ENCODE data around the gene MIR17HG. TPM values are rescaled to one million over a fixed set of nuclear protein-coding genes. Genes with fewer than 3 reads are reported as not detected.

MIR17HG gene
- 10 to 100 TPM; 11.7 to 12.9 TPM for total RNA-seq

DNA sequence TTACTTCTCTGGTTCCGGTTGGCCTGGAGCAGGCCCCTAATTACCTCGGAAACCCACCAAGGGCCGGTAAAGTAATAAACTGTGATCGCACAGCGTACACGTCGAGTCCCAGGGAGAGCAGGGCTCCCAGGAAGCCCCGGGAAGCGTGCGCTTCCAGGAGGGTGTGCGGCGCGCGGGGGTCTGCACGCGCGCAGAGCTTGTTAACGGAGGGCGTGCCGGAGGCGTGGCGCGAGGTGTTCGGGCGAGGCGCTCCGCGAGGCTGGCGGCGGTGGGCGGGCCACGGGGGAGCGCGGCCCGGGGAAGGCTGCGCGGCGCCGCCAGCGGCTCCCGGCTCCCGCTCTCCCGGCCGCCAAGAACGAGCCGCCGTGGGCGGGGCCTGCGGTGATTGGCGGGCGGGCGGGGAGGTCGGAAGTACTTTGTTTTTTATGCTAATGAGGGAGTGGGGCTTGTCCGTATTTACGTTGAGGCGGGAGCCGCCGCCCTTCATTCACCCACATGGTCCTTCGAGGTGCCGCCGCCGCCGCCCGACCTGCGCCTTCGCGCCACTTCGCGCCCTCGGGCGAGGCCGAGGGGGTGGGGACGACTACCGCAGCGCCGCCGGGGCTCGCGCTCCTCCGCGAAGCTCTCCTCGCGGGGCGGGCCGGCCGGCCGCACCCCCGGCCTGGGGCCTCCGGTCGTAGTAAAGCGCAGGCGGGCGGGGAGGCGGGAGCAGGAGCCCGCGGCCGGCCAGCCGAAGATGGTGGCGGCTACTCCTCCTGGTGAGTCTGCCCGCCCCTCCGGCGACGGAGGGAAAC, at the start of gene MIR17HG:
TSS of gene MIR17HG (plus strand) at position 486 of the 794 bp plus-strand sequence.
- Mint-ChIP-seq H3K9me3 (no peaks in the 10 kb centered on the region), H3K27me3 (ENCODE audit: low read depth) (no peaks in the 10 kb centered on the region), H3K27ac (peak within 1 kb of the TSS; percentile 99), H3K4me1 (ENCODE audit: low read depth) (peaks cover 42% of the 10 kb centered on the region), H3K36me3 (ENCODE audit: low read depth) (peaks cover 35% of the 10 kb centered on the region), H3K4me3 (peak within 1 kb of the TSS; percentile 92)
- CTCF ChIA-PET: interaction anchor here (0.9 to 1.7 kb wide), 4 partner anchors 11 to 36 kb away, joined by 3 to 8 read pairs (median 4); no protein-coding TSS in a partner anchor
- DNase-seq: peak; percentile 91
- intact Hi-C loops (cut with micrococcal nuclease): loop anchor here (1.0 kb wide), 1 partner anchor 51 kb away; the partner anchor contains the start of gene GPC5

DNA sequence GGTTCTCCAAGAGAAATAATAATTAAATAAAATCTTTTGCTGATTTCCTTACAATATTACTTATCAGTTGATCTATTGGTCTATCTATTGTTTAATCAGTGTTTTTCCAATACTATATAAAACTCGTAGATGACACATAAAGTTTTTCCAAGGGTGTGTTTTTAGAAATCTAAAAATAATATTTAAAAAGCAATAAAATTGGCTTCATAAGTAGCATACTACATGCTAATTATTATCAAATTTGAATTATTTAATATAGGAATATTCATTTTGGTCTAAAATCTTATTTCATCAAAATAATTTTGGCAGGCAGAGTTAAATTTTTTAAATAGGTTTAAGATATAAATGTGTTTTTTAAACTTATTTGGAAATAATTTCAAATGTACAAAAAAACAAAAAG, 49.4 kb upstream of the MIR17HG start:
- H3K9me3 Mint-ChIP-seq: no peaks in the 10 kb centered on the region
- intact Hi-C loops (cut with micrococcal nuclease): no loop called here
- no peak overlapping the region for H3K4me3 Mint-ChIP-seq
- no peaks in the 10 kb centered on the region for H3K4me1 Mint-ChIP-seq (ENCODE audit: low read depth)
- peaks cover 7% of the 10 kb centered on the region for H3K27me3 Mint-ChIP-seq (ENCODE audit: low read depth)
- H3K27ac Mint-ChIP-seq: no peak overlapping the region
- DNase-seq: no peak
- no peaks in the 10 kb centered on the region for H3K36me3 Mint-ChIP-seq (ENCODE audit: low read depth)
- CTCF ChIA-PET: interaction anchor here (1.2 kb wide), 1 partner anchor 108 kb away, joined by 3 read pairs; no protein-coding TSS in a partner anchor

DNA sequence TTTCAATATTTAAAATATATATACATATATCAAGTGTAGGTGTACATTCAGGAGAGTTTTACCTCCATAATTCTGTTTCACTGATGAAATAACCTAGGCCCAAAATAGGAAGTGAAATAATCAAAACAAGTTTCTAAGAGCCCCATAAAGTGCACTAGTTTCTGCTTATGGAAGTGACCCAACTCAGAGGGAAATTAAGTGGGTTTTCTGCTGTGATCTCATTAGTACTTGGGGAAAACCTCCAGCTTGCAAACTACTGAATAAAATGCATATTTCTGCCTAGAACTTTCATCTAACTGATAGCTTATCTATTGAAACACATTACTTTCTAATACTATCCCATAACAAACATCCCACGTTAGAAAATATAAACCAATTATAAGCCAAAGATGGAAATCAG, 45.4 kb upstream of the MIR17HG start:
- Mint-ChIP-seq H3K27ac (no peak overlapping the region), H3K4me3 (no peak overlapping the region), H3K9me3 (no peaks in the 10 kb centered on the region), H3K27me3 (ENCODE audit: low read depth) (peaks cover 7% of the 10 kb centered on the region), H3K4me1 (ENCODE audit: low read depth) (no peaks in the 10 kb centered on the region), H3K36me3 (ENCODE audit: low read depth) (no peaks in the 10 kb centered on the region)
- intact Hi-C loops (cut with micrococcal nuclease): no loop called here
- DNase-seq: no peak
- CTCF ChIA-PET: no interaction called here

DNA sequence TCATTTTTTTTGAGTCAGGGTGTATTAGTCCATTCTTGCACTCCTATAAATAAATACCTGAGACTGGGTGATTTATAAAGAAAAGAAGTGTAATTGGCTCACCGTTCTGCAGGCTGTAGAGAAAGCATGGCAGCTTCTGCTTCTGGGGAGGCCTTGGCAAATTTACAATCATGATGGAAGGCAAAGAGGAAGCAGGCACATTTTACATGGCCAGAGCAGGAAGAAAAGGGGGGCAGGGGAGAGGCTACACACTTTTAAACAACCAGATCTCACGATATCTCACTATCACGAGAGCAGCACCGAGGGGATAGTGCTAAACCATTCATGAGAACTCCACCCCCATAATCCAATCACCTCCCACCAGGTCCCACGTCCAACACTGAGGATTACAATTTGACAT, 44.5 kb upstream of the MIR17HG start:
- CTCF ChIA-PET: no interaction called here

DNA sequence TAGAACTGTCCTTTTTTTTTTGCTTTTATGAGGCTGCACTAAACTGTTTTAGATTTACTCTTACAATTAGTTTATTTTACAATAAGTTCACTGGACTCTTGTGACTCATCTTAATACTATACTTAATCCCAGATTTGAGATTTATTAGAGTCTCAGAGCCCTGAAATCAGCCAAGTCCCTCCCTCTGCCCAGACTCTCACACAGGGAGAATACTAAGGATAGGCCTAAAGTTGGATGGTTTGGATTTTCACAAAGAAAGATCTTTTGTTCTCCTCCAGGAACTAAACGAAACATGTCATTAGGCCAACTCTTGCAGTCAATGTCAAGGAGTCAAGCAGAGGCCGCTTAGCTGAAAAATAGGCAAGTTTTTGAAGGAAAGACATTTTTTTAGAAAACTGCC, 42.7 kb upstream of the MIR17HG start:
- CTCF ChIA-PET: no interaction called here
- Mint-ChIP-seq H3K9me3 (no peaks in the 10 kb centered on the region), H3K4me1 (ENCODE audit: low read depth) (peaks cover 4% of the 10 kb centered on the region), H3K36me3 (ENCODE audit: low read depth) (no peaks in the 10 kb centered on the region), H3K4me3 (no peak overlapping the region), H3K27ac (no peak overlapping the region), H3K27me3 (ENCODE audit: low read depth) (peaks cover 2% of the 10 kb centered on the region)
- DNase-seq: no peak
- intact Hi-C loops (cut with micrococcal nuclease): no loop called here

More for the DNA sequence above, 44.5 kb upstream of the MIR17HG start:
- Mint-ChIP-seq H3K4me1 (ENCODE audit: low read depth) (peaks cover 3% of the 10 kb centered on the region), H3K9me3 (no peaks in the 10 kb centered on the region), H3K4me3 (no peak overlapping the region), H3K27me3 (ENCODE audit: low read depth) (peaks cover 7% of the 10 kb centered on the region), H3K27ac (no peak overlapping the region), H3K36me3 (ENCODE audit: low read depth) (no peaks in the 10 kb centered on the region)
- no peak for DNase-seq
- intact Hi-C loops (cut with micrococcal nuclease): no loop called here

DNA sequence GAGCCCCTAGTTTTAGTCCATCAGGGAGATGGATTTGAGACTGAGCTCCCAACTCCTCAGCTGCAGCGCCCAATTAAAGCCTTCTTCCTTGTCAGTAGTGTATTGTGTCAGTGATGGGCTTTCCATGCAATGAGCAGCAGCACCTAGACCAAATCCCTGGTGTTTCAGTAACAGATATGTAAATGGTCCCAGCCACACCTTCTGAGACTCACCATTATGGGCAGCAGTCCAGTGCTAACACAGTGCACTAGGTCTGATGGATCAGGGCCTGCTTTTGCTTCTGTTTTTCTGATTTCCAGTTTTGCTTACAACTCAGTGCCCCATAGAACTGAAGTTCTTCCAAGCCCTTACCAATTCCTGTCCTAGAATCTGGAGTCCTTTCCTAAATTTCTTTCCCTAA, 41.8 kb upstream of the MIR17HG start:
- Mint-ChIP-seq H3K9me3 (no peaks in the 10 kb centered on the region), H3K27ac (no peak overlapping the region), H3K4me3 (no peak overlapping the region), H3K27me3 (ENCODE audit: low read depth) (peaks cover 2% of the 10 kb centered on the region), H3K36me3 (ENCODE audit: low read depth) (no peaks in the 10 kb centered on the region), H3K4me1 (ENCODE audit: low read depth) (peaks cover 4% of the 10 kb centered on the region)
- CTCF ChIA-PET: no interaction called here
- no peak for DNase-seq
- intact Hi-C loops (cut with micrococcal nuclease): no loop called here

DNA sequence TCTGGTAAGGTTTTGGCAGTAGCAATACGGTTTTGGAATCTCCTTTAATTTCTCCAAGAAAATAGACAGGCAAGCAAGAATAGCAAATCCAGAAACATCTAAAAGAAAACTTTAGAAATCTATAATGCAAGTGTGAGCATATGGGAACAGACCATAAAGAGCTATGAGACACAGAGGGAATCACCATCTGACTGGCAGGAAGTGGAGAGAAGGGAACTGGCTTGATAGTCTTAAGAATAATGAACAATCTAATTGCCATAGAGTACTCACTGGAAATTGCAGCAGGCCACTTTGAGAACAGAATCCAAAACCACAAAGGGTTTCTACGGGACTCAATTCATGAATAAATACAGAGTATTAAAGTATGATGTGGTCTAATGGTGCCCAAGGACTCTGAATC, 39.6 kb upstream of the MIR17HG start:
- no peak overlapping the region for H3K27ac Mint-ChIP-seq
- intact Hi-C loops (cut with micrococcal nuclease): loop anchor here (1.0 kb wide), 1 partner anchor 414 kb away; no protein-coding TSS in a partner anchor
- no peaks in the 10 kb centered on the region for H3K36me3 Mint-ChIP-seq (ENCODE audit: low read depth)
- H3K27me3 Mint-ChIP-seq (ENCODE audit: low read depth): peaks cover 2% of the 10 kb centered on the region
- H3K4me1 Mint-ChIP-seq (ENCODE audit: low read depth): peaks cover 5% of the 10 kb centered on the region
- H3K4me3 Mint-ChIP-seq: no peak overlapping the region
- CTCF ChIA-PET: interaction anchor here (1.0 to 1.4 kb wide), 3 partner anchors 42 to 98 kb away, joined by 3 to 4 read pairs (median 3); no protein-coding TSS in a partner anchor
- H3K9me3 Mint-ChIP-seq: no peaks in the 10 kb centered on the region
- DNase-seq: no peak

DNA sequence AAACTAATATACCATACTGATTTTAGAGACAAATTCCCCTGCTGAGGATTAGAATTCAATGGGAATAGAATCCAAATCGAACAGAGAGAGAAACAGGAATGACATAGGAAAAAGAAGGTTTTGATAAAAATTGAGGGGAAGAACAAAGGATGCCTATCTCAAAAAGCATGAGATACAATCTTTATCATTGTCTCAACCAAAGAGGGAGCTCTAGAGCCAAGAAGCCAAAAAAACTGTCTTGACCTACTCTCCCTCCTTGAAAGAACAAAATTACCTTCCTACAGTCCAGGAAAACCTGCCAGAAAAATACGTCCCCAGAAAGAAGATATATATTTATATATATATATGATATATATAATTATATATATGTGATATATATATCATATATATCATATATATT, 39.2 kb upstream of the MIR17HG start:
- no peaks in the 10 kb centered on the region for H3K36me3 Mint-ChIP-seq (ENCODE audit: low read depth)
- intact Hi-C loops (cut with micrococcal nuclease): loop anchor here (1.0 kb wide), 1 partner anchor 414 kb away; no protein-coding TSS in a partner anchor
- peaks cover 2% of the 10 kb centered on the region for H3K27me3 Mint-ChIP-seq (ENCODE audit: low read depth)
- CTCF ChIA-PET: interaction anchor here (1.4 kb wide), 1 partner anchor 98 kb away, joined by 3 read pairs; no protein-coding TSS in a partner anchor
- peaks cover 9% of the 10 kb centered on the region for H3K4me1 Mint-ChIP-seq (ENCODE audit: low read depth)
- H3K4me3 Mint-ChIP-seq: no peak overlapping the region
- DNase-seq: no peak
- H3K9me3 Mint-ChIP-seq: no peaks in the 10 kb centered on the region
- H3K27ac Mint-ChIP-seq: no peak overlapping the region

DNA sequence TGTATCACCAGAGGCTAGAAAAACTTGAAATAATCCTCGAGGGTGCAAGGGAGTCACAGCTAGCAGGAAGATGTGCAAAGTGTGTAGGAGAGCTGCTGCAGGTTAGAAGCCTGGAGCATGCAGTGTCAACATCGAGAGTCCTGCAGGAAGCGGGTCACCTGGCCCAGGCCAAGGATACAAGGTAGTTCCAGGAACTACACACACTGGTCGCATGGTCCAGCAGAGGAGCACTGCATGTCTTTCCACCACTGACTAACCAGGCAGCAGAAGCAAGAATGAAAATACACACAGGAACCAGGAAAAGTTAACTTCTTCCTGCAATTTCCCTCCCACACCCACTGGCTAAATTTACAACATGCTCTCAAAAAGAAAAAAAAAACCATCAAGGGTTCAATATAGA, 36.0 kb upstream of the MIR17HG start:
- Mint-ChIP-seq H3K27me3 (ENCODE audit: low read depth) (peaks cover under 1% of the 10 kb centered on the region), H3K4me1 (ENCODE audit: low read depth) (peaks cover 13% of the 10 kb centered on the region), H3K4me3 (no peak overlapping the region), H3K9me3 (no peaks in the 10 kb centered on the region), H3K36me3 (ENCODE audit: low read depth) (no peaks in the 10 kb centered on the region), H3K27ac (no peak overlapping the region)
- intact Hi-C loops (cut with micrococcal nuclease): no loop called here
- DNase-seq: no peak
- CTCF ChIA-PET: interaction anchor here (0.6 to 2.4 kb wide), 8 partner anchors 11 to 312 kb away, joined by 3 to 8 read pairs (median 3); no protein-coding TSS in a partner anchor

DNA sequence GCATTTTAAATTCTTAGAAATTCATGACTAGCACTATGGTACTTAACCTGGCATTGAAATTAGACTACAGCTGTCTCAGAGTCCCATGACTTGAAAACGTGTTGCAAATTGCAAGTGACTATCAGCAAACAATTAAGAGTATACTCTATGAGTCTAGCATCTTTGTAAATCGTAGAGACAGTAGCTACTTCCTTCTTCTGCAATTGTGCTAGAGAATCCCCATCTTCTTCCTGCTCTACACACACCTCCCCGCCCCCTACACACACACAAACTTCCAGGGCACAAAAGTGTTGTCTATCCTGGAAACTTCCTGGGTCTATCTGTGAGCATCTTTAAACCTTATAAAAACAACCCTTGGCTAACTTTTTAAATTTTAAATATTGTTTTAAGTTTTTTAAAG, 35.2 kb upstream of the MIR17HG start:
- Mint-ChIP-seq H3K27ac (no peak overlapping the region), H3K9me3 (no peaks in the 10 kb centered on the region), H3K36me3 (ENCODE audit: low read depth) (no peaks in the 10 kb centered on the region), H3K4me3 (no peak overlapping the region), H3K4me1 (ENCODE audit: low read depth) (peaks cover 13% of the 10 kb centered on the region), H3K27me3 (ENCODE audit: low read depth) (peaks cover 2% of the 10 kb centered on the region)
- CTCF ChIA-PET: interaction anchor here (0.6 to 3.3 kb wide), 9 partner anchors 10 to 152 kb away, joined by 3 to 10 read pairs (median 4); no protein-coding TSS in a partner anchor
- DNase-seq: no peak
- intact Hi-C loops (cut with micrococcal nuclease): loop anchor here (2.0 kb wide), 2 partner anchors 56 to 86 kb away; partner anchors contain the start of gene GPC5

DNA sequence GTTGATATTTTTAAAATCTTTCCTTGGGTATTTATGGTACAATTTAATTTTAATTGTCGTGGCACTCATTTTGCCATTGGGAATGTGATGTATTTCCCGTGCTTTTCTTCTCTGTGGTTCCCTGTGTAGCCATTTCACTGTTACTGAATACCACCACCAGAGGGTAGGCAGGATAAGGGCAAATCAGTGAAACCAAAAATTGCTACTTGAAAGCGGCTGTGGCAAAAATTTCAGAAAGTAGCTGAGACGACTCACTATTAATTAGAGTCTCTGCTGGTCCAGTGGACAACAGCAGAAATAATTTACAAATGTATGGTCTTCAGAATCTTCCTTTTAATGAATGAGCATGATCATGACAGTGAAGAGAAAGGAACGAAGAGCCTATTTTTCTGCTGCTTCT, 34.4 kb upstream of the MIR17HG start:
- intact Hi-C loops (cut with micrococcal nuclease): loop anchor here (1.0 to 2.0 kb wide), 7 partner anchors 36 to 409 kb away; partner anchors contain the start of gene GPC5
- peak; percentile 40 for DNase-seq
- H3K9me3 Mint-ChIP-seq: no peaks in the 10 kb centered on the region
- peaks cover 2% of the 10 kb centered on the region for H3K27me3 Mint-ChIP-seq (ENCODE audit: low read depth)
- peak overlapping the region; percentile 39 for H3K4me3 Mint-ChIP-seq
- CTCF ChIA-PET: interaction anchor here (0.6 to 3.3 kb wide), 11 partner anchors 9 to 409 kb away, joined by 3 to 10 read pairs (median 6); partner anchors contain the start of gene MIR17HG
- H3K27ac Mint-ChIP-seq: no peak overlapping the region
- H3K36me3 Mint-ChIP-seq (ENCODE audit: low read depth): no peaks in the 10 kb centered on the region
- H3K4me1 Mint-ChIP-seq (ENCODE audit: low read depth): peaks cover 9% of the 10 kb centered on the region

DNA sequence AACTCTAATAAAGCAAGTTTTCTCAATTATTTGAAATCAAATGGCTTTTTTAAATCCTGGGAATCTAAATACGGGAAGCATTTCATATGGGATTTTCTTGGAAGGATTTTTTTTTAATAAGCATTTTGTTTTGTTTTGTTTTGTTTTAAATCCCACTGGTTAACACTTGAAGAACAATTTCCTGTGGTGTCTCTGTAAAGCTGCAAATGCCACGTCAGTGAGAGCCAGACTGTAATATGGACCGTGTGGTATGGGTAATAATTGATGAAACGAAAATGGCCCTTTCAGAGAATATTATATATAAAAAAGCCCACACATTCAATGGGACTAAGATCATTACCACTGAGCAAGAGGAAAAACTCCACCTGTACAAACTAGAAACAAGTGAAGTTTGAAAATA, 33.9 kb upstream of the MIR17HG start:
- no peak for DNase-seq
- Mint-ChIP-seq H3K27ac (no peak overlapping the region), H3K36me3 (ENCODE audit: low read depth) (no peaks in the 10 kb centered on the region), H3K9me3 (no peaks in the 10 kb centered on the region), H3K27me3 (ENCODE audit: low read depth) (peaks cover 2% of the 10 kb centered on the region), H3K4me1 (ENCODE audit: low read depth) (peaks cover 8% of the 10 kb centered on the region), H3K4me3 (peak overlapping the region; percentile 39)
- CTCF ChIA-PET: interaction anchor here (0.6 to 3.3 kb wide), 15 partner anchors 9 to 408 kb away, joined by 3 to 10 read pairs (median 5); partner anchors contain the start of gene MIR17HG
- intact Hi-C loops (cut with micrococcal nuclease): loop anchor here (1.0 to 2.0 kb wide), 7 partner anchors 36 to 409 kb away; partner anchors contain the start of gene GPC5

Measured in activated naive CD4-positive, alpha-beta T cell treated with anti-CD3 and anti-CD28 coated beads for 36 hours (primary cell).